ENCODE measurements around the gene GRPEL1.

DNA sequence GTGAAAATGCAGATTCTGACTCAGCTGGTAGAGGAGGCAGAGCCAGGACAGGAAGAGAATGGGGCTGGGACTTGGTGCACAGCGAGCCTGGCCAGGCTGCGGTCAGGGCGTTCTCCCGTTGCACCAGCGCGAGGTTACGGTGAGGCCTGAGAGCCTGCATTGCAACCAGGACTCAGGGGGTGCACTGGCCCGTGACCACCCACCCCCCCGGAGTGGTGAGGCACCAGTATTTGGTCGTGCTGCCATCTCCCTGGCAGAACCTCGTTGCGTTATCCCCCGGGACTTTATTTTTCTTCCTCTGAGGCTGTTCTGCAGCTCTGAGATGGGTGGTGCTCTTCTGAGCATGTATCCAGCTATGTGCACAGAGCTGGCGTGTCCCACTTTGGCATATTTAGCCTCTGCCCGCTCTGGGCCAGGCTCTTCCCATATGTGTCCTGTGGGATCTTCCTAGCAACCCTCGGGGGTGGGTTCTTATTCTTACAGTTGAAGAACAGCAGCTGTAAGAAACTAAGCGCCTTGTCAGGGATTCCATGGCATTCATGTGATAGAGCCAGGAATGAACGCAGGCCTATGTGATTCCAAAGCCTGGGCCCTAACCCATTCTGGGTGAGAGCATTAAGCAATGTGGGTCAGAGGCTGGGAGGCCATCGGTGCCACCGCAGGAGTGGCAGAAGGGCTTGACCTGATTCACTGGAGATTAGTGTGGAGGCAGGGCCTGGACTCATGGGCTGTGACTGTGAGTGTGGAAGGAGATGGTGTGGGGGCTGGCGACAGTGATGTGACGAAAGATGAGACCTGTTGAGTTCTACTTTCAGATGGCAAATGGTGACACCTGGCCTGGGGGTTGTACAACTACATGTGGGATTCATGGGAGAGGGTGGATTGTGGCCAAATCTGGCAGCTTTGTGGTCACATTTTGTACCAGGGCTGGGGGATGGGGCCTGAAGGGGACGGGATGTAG, 21.6 kb downstream of the GRPEL1 start:
- TF ChIP-seq, protein P1, sequence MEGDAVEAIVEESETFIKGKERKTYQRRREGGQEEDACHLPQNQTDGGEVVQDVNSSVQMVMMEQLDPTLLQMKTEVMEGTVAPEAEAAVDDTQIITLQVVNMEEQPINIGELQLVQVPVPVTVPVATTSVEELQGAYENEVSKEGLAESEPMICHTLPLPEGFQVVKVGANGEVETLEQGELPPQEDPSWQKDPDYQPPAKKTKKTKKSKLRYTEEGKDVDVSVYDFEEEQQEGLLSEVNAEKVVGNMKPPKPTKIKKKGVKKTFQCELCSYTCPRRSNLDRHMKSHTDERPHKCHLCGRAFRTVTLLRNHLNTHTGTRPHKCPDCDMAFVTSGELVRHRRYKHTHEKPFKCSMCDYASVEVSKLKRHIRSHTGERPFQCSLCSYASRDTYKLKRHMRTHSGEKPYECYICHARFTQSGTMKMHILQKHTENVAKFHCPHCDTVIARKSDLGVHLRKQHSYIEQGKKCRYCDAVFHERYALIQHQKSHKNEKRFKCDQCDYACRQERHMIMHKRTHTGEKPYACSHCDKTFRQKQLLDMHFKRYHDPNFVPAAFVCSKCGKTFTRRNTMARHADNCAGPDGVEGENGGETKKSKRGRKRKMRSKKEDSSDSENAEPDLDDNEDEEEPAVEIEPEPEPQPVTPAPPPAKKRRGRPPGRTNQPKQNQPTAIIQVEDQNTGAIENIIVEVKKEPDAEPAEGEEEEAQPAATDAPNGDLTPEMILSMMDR (IDR thresholded peaks at IDR 0.05): no peak
- no peak for TF ChIP-seq POLR2A (IDR thresholded peaks at IDR 0.05)
